Anterior cingulate cortex (tissue), 58 donors: Measurements from ENCODE around the gene MIPEP.

Source experiments
- DNase-seq, 58 donors: peaks; one replicate each; lab custom pipeline; 2025; lab: John Stamatoyannopoulos, UW

The MIPEP gene

DNA sequence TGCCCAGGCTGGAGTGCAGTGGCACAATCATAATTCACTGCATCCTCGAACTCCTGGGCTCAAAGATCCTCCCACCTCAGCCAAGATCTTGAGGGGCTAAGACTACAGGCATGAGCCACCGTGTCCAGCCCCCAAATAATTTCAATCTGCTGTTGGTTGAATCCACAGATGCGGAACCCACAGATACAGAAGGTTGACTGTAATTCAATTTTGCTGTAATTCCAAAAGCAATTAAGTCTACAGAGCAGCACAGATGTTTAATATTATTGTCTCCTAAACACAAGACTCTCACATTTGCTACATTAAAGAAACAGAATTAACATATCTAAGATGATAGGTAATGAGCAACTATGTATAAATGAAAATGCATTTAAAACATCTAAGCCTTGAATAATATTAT, 75.6 kb downstream of the MIPEP start:
- no peak for DNase-seq

GRCh38 chr13:23811366-23812062, 77.7 kb downstream of the MIPEP start:
- no peak for DNase-seq

DNA sequence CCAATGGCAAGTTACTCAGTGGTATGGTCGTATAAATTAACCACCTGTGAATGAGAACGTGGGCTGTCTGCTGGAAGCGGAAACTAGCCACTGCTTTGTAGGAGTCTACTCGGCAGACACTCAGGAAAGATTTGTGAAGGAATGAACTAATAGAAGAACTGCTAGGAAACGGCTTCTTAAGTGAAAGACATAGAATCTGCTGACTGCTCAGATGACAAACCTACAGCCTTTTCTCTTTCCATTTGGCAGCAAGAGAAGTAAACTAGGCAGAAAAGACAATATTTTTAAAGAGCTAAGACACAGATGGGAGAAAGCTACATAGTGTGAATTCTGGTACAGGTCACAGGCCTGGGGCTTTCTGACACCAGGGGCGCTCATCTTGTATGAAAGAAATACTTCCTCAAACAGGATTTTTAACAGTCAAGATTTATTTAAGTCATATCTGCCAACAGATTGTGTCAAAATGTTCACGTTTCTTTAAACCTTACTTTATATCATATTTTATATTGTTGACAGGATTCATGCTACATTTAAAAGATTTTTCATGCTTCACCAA, 78.4 kb downstream of the MIPEP start:
- DNase-seq = no peak

GRCh38 chr13:23808803-23809202, 80.4 kb downstream of the MIPEP start:
- DNase-seq = no peak

DNA sequence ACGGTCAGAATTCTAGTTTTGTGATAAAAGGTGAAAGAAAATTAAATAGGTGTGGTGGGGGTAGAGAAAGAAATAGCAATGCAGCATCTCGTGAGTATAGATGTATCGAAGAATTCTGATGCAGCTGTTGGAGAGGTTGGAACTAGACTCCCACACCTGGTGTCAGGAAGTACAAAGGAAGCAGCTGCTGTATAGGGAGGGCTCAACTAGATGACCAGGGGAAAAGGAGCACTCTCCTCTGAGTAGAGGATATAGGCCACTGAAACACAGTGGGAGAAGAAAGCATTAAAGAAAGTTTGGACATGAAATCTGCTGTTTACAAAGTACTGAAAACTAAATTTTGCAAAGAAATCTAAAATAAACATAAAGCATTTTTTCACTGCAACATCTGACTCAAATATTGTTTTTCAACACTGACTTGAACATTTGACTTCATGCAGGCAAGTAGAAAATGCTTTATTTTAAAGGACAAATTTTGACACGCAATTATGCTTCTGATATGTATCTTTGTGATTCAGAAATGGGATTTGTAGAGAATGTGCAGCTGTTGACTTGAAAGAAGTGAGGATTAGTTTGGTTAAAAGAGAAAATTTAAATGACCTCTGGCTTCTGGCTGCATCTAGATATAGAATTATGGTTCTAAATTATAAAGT, 82.2 kb downstream of the MIPEP start:
- DNase-seq = no peak

GRCh38 chr13:23805821-23806220, 83.4 kb downstream of the MIPEP start:
- no peak for DNase-seq

- no peak for DNase-seq
Measured at GRCh38 chr13:23805122-23805521, 84.1 kb downstream of the MIPEP start.

DNA sequence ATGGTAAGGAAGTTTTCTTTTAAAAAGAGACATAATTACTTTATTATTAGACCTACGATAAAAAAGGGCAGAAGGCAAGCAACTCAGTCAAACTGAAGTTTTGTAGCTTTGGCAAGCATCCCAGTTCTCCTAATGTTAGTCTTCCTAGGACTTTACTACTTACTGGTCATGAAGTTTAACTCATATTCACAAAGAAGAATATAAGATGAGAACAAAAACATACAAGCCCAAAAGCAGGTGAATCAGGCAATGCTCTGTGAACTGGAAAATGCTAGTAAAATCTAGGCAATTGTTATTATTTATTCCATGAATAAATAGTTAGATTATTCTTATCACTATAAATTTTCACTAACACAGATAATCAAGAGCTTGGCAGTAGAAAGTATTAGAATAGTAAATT, 85.0 kb downstream of the MIPEP start:
- no peak for DNase-seq

DNA sequence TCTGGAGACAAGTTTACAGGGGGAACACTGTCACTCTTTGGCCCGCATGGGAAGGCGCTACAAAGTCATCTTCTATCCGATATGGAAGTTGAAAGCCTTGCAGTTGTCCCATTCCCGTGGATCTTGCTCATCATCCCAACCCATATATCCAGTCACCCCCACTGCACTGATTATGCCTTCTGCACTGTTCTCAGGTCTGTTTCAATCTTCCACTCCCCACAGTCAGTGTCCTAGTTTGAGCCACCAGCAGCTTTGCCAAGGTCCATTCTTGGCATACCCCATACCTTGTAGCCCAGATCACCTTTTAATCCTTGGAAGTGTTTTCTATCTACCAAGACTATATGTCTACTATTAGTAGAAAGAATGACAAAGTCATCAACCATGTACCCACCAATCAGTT, 88.1 kb downstream of the MIPEP start:
- no peak for DNase-seq

DNA sequence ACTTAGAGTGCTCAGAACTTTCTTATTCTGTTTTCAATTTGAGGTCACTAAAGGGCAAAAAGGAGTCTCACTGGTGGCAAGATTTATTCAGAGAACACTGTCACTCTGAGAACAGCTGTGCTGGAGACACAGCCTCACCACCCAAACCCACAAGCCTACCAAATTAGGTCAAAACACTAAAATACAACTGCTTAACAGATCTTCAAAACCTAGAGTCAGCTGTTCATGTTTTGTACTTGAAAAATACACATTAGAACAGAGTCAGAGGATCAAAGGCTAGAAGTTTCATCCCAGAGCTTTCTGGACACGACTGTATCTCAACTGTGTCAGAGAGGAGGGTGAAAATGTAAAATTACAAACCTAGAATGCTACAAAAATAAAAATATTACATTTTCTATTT, 89.3 kb downstream of the MIPEP start:
- no peak for DNase-seq

DNA sequence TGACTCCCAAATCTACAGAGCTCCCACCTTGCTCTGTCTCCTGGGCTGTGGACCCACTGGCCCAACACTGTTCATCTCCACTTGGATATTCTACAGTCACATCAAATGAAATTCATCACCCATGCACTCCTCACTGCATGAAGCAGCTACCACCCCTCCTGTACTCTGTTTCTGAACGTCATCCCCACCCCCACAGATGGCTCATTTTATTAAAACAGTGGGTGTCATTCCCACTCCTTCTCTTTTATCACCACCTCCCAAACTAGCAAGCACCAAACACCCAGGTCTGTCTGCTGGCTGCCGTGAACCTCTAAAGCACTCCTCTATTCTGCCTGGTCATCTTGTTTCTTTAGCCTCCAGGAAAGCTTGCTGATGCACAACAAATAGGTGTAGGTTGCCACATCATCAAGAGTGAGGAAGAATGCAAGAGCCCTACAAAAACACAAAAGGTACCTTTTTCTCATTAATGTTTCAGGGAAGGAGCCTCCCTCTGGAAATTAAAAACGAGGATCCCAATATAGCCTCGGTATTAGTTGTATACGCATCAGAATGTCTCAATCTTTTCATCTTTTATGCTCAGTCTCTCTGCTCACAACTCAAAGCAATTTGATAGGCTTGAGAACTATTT, 91.8 kb downstream of the MIPEP start:
- peak in 1 of 58 donors; percentile 15 for DNase-seq

DNA sequence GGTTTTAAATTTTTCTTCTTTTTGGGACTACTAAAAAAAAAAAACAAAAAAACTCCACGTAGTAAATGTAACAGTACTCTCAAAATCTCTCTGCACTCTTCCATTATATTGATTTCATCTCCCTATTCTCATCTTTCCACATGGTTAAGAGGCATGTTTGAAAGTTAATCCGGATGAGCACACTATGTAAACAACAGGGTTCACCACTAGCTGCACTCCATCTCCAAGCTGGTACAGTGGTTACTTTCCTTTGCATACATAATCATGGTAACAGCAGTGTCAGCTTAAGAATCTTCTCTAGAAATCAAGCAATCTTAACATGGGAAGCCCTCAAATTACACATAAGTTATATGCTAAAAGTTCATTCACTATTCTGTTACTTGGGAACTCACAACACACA, 92.6 kb downstream of the MIPEP start:
- no peak for DNase-seq

- no peak for DNase-seq
Measured at GRCh38 chr13:23794267-23795161, 94.7 kb downstream of the MIPEP start.

DNA sequence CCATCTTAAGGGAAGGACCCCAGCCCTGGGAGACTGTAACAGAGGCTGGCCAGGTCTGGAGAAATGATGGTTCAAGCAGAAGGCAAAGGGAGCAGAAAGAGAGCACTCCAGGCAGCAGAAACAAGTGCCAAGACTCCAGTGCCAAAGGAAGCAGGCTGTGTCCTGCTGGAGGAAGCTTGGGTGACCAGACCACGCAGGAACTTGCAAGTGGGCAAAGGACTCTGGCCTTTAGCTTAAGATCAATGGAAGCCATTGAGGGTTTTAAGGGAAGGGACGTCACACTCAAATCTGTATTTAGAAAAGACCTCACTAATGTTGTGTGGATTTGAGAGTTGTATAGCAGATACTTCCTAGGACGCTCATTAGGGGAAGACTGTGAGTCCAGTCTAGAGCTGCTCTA, 95.5 kb downstream of the MIPEP start:
- no peak for DNase-seq

DNA sequence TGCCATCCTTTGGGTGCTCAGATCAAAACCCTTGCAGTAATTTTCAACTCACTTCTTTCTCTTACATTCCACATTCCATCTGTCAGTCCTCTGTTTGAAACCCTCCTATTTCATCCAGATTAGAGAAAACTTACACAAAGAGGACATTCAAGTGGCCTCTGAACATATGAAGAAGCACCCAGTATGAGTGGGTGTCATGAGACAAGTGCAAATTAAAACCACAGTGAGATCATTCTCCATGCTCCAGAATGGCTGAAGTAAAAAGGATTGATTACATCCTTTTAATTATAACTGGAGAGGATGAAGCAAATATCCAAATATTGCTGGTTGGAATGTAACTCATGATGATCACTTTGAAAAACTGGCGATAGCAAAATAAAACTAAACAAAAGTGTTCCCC, 96.5 kb downstream of the MIPEP start:
- no peak for DNase-seq

DNA sequence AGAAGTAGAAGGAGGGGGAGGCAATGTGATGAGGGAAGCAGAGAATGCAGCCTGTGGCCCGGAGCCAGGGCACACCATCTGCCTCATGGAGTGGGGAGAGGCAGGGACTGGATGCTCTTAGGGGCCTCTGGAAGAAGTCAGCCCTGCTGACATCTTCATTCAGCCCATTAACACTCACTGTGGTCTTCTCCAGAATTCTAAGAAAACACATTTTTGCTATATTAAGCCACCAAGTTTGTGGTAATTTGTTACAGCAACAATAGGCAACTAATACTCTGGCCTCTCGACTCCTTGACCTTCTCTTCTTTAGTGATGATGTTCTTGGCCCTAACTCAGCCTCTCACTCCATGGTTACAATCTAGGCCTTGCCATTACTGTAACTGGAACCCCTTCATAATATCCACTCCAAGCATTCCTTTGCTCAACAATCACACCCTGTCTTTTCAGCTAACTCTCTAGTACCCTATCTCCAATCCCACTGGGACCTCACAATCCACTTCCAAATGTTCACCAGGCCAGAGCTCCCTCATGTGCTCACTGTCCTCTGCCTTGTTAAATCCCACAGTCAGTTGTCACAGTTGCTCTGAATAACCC, 98.5 kb downstream of the MIPEP start:
- peak in 1 of 58 donors; percentile 2 for DNase-seq

DNA sequence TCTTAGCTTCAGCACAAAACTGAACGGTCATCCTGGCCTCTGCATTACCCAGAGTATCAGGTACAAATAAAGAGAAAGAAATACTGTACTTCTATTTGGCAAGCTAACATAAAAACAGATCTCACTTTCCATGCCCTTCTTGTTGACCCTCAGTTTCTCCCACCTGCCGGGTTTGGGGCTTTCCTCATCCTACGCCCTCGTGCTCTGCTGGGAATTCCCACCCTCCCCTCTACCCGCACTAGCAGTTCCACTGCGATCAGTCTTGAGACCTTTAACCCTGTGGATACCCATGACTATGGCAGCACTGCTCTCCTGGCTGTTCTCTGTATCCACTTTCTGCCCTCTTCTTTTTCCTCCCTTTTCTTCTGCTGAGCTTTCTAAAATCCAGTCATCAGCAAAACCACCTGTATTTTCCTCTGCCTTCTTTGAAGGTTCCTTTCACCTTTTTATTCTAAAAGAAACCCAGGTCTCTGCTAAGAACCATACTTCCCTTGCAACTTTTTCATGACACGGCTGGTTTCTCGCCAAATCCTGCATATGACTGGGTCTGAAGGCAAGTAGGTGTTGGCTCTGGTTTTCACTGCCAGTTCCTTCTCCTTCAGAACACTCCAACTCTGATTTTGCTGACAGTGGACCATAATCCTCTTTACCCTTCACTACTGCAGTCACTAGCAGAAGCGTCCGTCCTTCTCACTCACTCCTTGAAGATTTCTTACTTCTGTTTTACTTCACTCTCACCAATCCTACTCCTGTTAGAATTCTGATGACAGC, 99.4 kb downstream of the MIPEP start:
- peak in 1 of 58 donors; percentile 2 for DNase-seq

DNA sequence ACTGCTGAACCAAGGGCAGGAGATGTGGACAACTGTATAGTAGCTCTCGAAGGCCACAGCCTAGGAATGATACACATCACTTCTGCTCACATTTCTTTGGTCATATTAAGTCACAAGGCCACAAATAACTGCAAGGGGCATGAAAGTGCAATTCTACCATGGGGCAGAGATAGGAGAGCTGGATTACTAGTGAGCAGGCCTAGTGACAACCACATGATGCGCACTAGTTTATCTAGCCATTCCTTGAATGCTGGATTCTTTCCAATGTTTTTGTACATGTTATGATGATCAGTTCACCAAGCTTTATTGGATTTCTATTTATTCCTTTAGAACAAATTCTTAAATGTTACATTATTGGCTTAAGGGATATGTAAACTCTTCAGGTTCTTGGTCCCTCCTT, 100.7 kb downstream of the MIPEP start:
- DNase-seq = no peak

- DNase-seq = no peak
Measured at GRCh38 chr13:23787464-23787863, 101.7 kb downstream of the MIPEP start.
